OCI-LY7 (cell line): ENCODE measurements around the gene CHD2. TPM values are rescaled to one million over a fixed set of nuclear protein-coding genes. Genes with fewer than 3 reads are reported as not detected.
A peak's percentile ranks its signal among the peaks of the same experiment; 100 is the strongest.

Experiments used
- BruUV-seq: library from RNA; stranded (reverse); fragments of 400-500 nt; replicated peaks from 2 replicates; lab custom pipeline; 2021; lab: Mats Ljungman, UMichigan
- CTCF ChIA-PET: fragments of 300-600 bp; sonication (Branson Sonifier 250); formaldehyde crosslinking; loops from one replicate; lab custom pipeline; 2022; ENCODE audit warnings: antibody characterized with exemption; ENCODE audit not compliant: unreplicated experiment; lab: Charles Lee
- POLR2A ChIA-PET: fragments of 300-600 bp; sonication (Branson Sonifier 250); formaldehyde crosslinking; loops from one replicate; lab custom pipeline; 2022; ENCODE audit warnings: antibody characterized with exemption; lab: Charles Lee
- DNase-seq: peaks from one replicate; pipeline ENCODE4 v3.0.0-alpha.2; 2015; ENCODE audit warnings: low spot score
- H2AFZ ChIP-seq: fragments of 200-600 bp; sonication (generic), shearing (Covaris generic); 2 replicates; pipeline ENCODE4 v1.6.1; 2014; ENCODE audit warnings: mild to moderate bottlenecking, antibody characterized with exemption, low read length, moderate library complexity
- H3K27ac ChIP-seq: fragments of 200-600 bp; sonication (generic); 2 replicates; pipeline ENCODE4 v1.5.1; 2014; ENCODE audit warnings: mixed run types, low read depth, mild to moderate bottlenecking, moderate library complexity, low read length, inconsistent platforms; ENCODE audit not compliant: poor library complexity, severe bottlenecking
- H3K36me3 ChIP-seq: fragments of 200-600 bp; sonication (generic); 2 replicates; pipeline ENCODE4 v1.6.1; 2014; ENCODE audit warnings: mild to moderate bottlenecking, antibody characterized with exemption, low read length, moderate library complexity, mixed read lengths; ENCODE audit not compliant: insufficient read depth
- H3K4me1 ChIP-seq: fragments of 200-600 bp; sonication (generic); 2 replicates; pipeline ENCODE4 v1.5.1; 2014; ENCODE audit warnings: mild to moderate bottlenecking, low read length; ENCODE audit not compliant: insufficient read depth, poor library complexity, severe bottlenecking
- H3K4me2 ChIP-seq: fragments of 200-600 bp; sonication (generic); 2 replicates; pipeline ENCODE4 v1.6.1; 2014; ENCODE audit warnings: mild to moderate bottlenecking, low read length
- H3K4me3 ChIP-seq: fragments of 200-600 bp; sonication (generic); 2 replicates; pipeline ENCODE4 v1.5.1; 2014; ENCODE audit warnings: mild to moderate bottlenecking, low read depth, low read length; ENCODE audit not compliant: poor library complexity, severe bottlenecking
- H3K79me2 ChIP-seq: fragments of 200-600 bp; sonication (generic); 2 replicates; pipeline ENCODE4 v1.6.1; 2016; ENCODE audit warnings: low read depth, mild to moderate bottlenecking, low read length, moderate library complexity, mixed read lengths; ENCODE audit not compliant: insufficient read depth
- H3K9me2 ChIP-seq: fragments of 200-600 bp; sonication (generic); 2 replicates; pipeline ENCODE4 v1.6.1; 2016; ENCODE audit warnings: mild to moderate bottlenecking, low read length, mixed read lengths; ENCODE audit not compliant: insufficient read depth
- H3K9me3 ChIP-seq: fragments of 200-600 bp; sonication (generic); 2 replicates; pipeline ENCODE4 v1.6.1; 2014; ENCODE audit warnings: mild to moderate bottlenecking, mixed run types, low read length, mixed read lengths
- H4K20me1 ChIP-seq: fragments of 200-600 bp; sonication (generic); 2 replicates; pipeline ENCODE4 v1.6.1; 2014; ENCODE audit warnings: mild to moderate bottlenecking, antibody characterized with exemption, low read length, moderate library complexity, mixed read lengths; ENCODE audit not compliant: insufficient read depth
- CTCF ChIP-seq: fragments of 200-600 bp; sonication (generic); conservative IDR thresholded peaks from 2 replicates; pipeline ENCODE4 v1.5.1; 2014; ENCODE audit warnings: mild to moderate bottlenecking, antibody characterized with exemption, low read length, moderate library complexity, mixed read lengths
- EZH2phosphoT487 ChIP-seq: fragments of 200-600 bp; sonication (generic); IDR thresholded peaks from 2 replicates; pipeline ENCODE4 v1.6.1; 2018; ENCODE audit warnings: low read depth, borderline replicate concordance, mild to moderate bottlenecking, mixed run types, antibody characterized with exemption, low read length, moderate library complexity, mixed read lengths
- intact Hi-C: fragments of 100-400 bp; cut with micrococcal nuclease; formaldehyde crosslinking; loops from one replicate; pipeline ENCODE4 v1.10.0; 2022; ENCODE audit not compliant: unreplicated experiment
- total RNA-seq, 2 experiments: library from RNA; depleted of rRNA in 1 of 2; stranded (reverse); fragments of >200 nt in 1 of 2; shearing (Covaris generic) in 1 of 2; gene quantifications; 2 replicates each; pipeline ENCODE4 v1.2.3, GENCODE V29; 2014 to 2022

Gene CHD2
- total RNA-seq, 2 experiments from 2014 or later = 133 to 213 TPM

DNA sequence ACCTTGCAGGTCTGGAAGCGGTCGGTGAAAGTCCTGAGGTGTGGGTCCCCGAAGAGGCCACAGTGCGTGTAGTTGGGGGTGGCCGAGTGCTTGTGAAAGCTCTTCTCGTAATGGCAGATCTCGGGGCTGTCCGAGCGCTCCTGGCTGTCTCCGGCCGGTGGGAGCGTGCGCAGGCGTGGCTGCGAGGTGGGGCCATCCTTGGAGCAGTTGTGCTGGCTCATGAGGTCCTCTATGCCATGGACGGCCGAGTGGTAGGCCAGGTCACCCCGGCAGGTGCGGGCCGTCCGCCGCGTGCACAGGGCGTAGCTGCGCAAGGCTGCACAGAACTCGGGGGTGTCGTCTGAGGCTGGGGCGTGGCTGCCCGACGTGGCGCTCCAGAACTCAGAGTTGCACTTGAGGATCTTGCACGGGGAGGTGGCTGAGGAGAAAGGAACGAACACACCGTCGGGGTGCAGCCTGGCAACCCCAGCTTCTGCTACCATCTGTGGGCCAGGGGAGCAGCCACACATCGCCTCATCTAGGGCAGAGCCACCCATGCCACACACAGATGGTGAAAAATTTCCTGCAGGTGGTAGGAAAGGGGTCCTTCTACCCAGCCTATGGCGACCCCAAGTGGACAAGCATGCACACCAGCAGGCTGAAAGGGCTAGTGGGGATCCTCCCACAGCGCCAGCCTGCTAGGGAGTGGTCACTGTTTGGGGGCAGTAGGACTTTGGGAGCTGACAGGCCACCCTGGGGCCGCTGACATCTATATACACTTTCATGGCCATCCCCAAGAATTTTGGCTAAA, 152.2 kb downstream of the CHD2 start:
- Histone ChIP-seq H3K27ac (no peak overlapping the region), H4K20me1 (no peaks in the 10 kb centered on the region), H3K4me3 (no peak overlapping the region), H3K9me3 (no peaks in the 10 kb centered on the region), H3K9me2 (no peaks in the 10 kb centered on the region), H2AFZ (no peak overlapping the region), H3K4me2 (no peak overlapping the region), H3K79me2 (no peaks in the 10 kb centered on the region), H3K36me3 (no peaks in the 10 kb centered on the region), H3K4me1 (no peaks in the 10 kb centered on the region)
- peak; percentile 74 for TF ChIP-seq CTCF
- no peak for TF ChIP-seq EZH2phosphoT487
- CTCF ChIA-PET = no interaction called here
- POLR2A ChIA-PET = no interaction called here
- no TSS peak for BruUV-seq
- peak; percentile 35 for DNase-seq
- intact Hi-C loops = no loop called here

DNA sequence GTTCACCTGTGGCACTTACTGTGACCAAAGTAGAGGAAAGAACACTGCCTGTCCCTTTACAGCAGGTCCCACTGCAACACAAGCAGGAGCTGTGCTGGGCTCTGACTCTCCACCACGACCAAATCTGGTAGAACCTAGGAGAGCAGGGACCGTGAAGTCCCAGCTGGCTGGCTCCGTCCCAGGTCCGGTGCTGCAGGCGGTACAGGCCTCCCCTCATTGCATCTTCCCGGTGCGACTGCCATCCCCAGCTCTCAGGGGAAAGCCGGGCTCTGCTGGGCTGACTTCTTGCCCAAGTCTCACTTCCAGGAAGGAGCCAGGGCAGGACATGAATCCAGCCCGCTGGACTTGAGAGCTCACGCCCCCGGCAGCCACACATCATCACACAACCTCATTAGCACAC, 155.1 kb downstream of the CHD2 start:
- no peak for DNase-seq
- H3K9me3 ChIP-seq = no peaks in the 10 kb centered on the region
- POLR2A ChIA-PET = interaction anchor here (0.6 to 0.7 kb wide), 2 partner anchors 49 to 363 kb away, joined by 3 read pairs; no protein-coding TSS in a partner anchor
- no peaks in the 10 kb centered on the region for H3K36me3 ChIP-seq
- no peak overlapping the region for H3K4me2 ChIP-seq
- no peaks in the 10 kb centered on the region for H3K9me2 ChIP-seq
- H4K20me1 ChIP-seq = no peaks in the 10 kb centered on the region
- no peaks in the 10 kb centered on the region for H3K4me1 ChIP-seq
- H2AFZ ChIP-seq = no peak overlapping the region
- no peak overlapping the region for H3K27ac ChIP-seq
- BruUV-seq = no TSS peak
- TF ChIP-seq CTCF (no peak), EZH2phosphoT487 (no peak)
- CTCF ChIA-PET = no interaction called here
- H3K79me2 ChIP-seq = no peaks in the 10 kb centered on the region
- no peak overlapping the region for H3K4me3 ChIP-seq
- intact Hi-C loops = no loop called here

GRCh38 chr15:93056836-93057235, 156.7 kb downstream of the CHD2 start:
- BruUV-seq = no TSS peak
- no peaks in the 10 kb centered on the region for H4K20me1 ChIP-seq
- no peak overlapping the region for H2AFZ ChIP-seq
- no peak for TF ChIP-seq CTCF
- no peak overlapping the region for H3K4me2 ChIP-seq
- H3K9me2 ChIP-seq = no peaks in the 10 kb centered on the region
- no peaks in the 10 kb centered on the region for H3K4me1 ChIP-seq
- H3K36me3 ChIP-seq = no peaks in the 10 kb centered on the region
- ChIA-PET POLR2A (no interaction called here), CTCF (no interaction called here)
- intact Hi-C loops = no loop called here
- no peak overlapping the region for H3K27ac ChIP-seq
- H3K79me2 ChIP-seq = no peaks in the 10 kb centered on the region
- DNase-seq = no peak
- H3K9me3 ChIP-seq = no peaks in the 10 kb centered on the region
- no peak overlapping the region for H3K4me3 ChIP-seq
